ENCODE data around the gene SLCO1A2.
"Not testable (repeated sequence)": the region's sequence is repeated elsewhere in the genome, so short reads cannot be mapped to it uniquely, and the experiment has no call there.

Gene SLCO1A2, protein sequence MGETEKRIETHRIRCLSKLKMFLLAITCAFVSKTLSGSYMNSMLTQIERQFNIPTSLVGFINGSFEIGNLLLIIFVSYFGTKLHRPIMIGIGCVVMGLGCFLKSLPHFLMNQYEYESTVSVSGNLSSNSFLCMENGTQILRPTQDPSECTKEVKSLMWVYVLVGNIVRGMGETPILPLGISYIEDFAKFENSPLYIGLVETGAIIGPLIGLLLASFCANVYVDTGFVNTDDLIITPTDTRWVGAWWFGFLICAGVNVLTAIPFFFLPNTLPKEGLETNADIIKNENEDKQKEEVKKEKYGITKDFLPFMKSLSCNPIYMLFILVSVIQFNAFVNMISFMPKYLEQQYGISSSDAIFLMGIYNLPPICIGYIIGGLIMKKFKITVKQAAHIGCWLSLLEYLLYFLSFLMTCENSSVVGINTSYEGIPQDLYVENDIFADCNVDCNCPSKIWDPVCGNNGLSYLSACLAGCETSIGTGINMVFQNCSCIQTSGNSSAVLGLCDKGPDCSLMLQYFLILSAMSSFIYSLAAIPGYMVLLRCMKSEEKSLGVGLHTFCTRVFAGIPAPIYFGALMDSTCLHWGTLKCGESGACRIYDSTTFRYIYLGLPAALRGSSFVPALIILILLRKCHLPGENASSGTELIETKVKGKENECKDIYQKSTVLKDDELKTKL

DNA sequence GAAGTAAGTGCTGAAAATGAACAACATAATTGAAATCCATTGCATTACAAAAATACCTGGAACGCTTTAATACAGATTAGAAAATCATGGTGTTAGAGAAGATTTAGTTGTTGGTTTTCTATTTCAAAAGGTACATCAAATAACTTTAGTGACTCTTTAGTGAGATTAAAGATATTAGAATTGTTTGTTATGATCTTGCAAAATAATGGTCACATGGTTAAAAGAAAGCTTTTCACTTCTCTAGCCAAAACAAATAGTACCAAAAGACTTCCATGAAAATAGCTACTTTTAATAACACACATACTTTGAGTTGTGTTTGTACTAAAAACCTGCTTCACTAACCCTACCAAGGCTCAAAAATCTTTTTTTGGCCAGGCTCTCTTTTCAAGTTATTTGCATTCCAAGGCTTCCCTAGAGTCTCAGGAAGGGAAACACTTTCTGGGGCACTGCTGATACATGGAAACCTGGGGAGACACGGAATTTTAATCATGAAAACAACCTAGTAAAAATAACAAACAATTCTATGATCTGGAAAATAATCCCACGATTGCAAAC, at the start of gene SLCO1A2:
SLCO1A2 (minus strand) TSS at position 147 of the 555 bp plus-strand sequence. CDS start 270 bp downstream, outside the sequence.
- DNase-seq (ENCODE audit: low spot score): no peak

DNA sequence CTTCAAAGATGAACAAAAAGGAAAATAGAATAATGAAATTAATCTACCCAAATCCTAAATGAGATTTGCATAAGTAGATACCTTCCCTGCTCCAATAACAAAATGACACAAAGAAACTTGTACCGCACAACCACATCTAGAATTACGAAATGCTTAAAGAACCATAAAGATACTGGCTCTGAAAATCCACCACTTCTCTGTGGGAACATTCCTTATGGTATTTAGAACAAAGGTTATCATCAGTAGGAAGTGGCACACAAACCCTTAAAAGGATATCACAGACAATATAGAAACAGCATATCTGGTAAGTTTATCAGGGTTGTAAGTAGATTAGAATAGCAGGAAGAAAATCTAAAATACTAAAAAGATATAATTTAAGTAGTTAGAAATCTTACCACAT, 49.5 kb upstream of the SLCO1A2 start:
- DNase-seq (ENCODE audit: low spot score): no peak

- DNase-seq (ENCODE audit: low spot score): not testable (repeated sequence)
Observed at GRCh38 chr12:21381320-21381719, 46.6 kb upstream of the SLCO1A2 start.

GRCh38 chr12:21379218-21379617, 44.5 kb upstream of the SLCO1A2 start:
- DNase-seq (ENCODE audit: low spot score): no peak

GRCh38 chr12:21372602-21373001, 37.9 kb upstream of the SLCO1A2 start, which contains the start of gene IAPP:
IAPP (plus strand) TSS chr12:21372902; CDS start chr12:21373352, 450 bp downstream.
- no peak for DNase-seq (ENCODE audit: low spot score)

GRCh38 chr12:21370845-21371449, 36.2 kb upstream of the SLCO1A2 start:
- DNase-seq (ENCODE audit: low spot score): no peak

DNA sequence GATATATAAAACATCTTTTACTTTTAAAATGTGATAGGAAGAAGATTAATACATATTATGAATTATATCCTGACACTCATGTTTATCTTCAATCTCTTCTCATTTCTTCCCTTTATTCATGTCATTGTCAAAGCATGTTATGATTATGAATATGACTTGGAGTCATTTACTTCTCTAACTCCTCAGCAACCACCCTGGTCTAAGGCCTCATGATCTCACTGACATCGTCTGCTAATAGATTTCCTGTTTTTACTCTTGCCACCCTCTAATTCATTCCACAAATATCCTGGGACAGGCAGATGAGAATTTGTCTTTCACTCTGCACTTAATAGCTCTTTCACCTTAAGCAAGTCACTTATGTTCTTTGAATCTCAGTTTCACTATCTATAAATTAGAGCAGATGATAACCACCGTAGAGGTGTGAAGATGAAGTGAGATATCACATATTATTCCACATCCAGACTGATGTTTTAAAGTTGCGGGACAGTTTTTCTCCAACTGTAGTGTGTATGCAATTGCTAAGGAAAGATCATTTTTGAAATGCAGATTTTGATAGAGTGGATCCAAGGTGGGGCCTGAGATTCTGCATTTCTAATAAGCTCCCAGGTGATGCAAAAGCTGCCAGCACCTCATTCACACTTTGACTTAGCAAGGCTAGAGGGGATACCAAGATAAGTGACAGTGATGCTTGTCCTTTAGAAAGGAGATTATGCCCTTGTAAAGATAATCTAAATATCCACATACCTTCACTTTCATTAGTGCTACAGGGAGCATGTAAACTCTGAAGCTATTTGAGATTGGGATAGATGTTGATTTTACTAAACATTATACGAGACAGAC, 34.6 kb upstream of the SLCO1A2 start:
- no peak for DNase-seq (ENCODE audit: low spot score)

DNA sequence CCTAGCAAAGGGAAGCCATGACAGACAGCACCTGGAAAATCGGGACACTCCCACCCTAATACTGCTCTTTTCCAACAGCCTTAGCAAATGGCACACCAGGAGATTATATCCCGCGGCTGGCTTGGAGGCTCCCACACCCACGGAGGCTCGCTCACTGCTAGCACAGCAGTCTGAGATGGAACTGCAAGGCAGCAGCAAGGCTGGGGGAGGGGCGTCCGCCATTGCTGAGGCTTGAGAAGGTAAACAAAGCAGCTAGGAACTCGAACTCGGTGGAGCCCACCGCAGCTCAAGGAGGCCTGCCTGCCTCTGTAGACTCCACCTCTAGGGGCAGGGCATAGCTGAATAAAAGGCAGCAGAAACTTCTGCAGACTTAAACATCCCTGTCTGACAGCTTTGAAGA, 25.9 kb upstream of the SLCO1A2 start:
- DNase-seq (ENCODE audit: low spot score): not testable (repeated sequence)

- no peak for DNase-seq (ENCODE audit: low spot score)
Observed at GRCh38 chr12:21354641-21355040, 19.9 kb upstream of the SLCO1A2 start.

GRCh38 chr12:21353948-21354347, 19.2 kb upstream of the SLCO1A2 start:
- no peak for DNase-seq (ENCODE audit: low spot score)

- DNase-seq (ENCODE audit: low spot score): no peak
Observed at GRCh38 chr12:21353487-21353886, 18.8 kb upstream of the SLCO1A2 start.

DNA sequence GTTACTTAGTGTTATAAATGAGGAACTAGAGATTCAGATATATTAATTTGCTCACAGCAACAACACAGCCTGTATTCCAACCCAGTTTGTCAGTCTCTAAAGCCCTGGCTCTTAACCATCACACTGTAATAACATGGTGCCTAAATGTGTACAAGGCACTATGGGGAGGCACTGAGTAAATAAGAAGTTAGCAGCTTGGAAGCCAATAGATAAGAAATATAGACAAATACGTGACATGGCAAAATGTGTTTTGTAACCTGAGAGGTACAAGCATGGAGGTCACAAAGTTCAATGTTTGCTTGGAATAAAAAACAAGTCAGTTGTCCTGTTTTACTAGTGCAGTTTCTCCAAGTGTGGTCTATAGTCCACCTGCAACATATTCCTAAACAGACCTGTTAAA, 16.3 kb upstream of the SLCO1A2 start:
- DNase-seq (ENCODE audit: low spot score): no peak

DNA sequence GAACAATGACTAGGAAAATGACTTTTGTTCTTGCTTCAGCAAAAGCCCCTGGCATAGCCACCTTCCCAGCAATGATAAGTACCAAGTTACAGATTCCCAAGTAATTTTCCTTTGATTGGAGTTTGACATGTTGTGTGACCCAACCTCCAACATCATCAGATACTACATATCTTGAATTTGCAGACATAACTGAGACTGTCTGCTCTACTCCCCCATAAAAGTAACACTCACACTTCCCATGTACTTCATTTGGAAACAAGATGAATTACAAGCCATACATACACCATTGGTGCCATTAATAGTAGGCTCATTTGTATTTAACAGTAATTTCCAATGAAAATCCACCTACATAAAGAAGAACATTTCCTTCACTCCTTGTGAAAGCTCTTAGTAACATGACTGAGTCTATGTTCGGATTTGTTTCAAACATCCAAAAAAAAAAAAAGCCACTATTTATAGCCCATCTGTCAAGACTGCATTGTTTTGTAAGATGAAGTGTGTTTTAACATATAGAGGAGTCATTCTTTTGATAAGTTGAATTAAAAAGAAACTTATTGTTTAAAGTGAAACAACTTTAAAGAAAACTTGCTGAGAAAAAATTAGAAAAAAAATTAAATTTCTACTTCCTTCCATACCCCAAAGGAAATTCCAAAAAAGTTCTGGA, 12.0 kb upstream of the SLCO1A2 start:
- no peak for DNase-seq (ENCODE audit: low spot score)

DNA sequence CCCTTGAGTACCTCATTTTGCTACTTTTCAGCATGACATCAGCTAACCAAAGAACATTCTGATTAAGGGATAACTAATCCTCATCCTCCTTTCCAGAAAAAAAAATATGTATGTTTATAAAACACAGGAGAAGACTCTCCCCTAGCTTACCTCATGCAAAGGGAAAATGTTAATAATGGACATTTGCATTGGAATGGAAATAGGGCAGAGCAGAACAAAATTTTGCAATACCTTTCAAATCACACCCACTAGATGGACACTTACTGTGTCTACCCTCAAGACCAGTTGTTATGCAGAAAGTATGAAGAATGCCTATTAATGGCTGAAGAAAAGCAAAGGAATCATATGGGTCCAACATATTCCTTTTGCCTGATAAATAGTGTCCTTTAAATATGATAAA, 8.9 kb upstream of the SLCO1A2 start:
- DNase-seq (ENCODE audit: low spot score): no peak

DNA sequence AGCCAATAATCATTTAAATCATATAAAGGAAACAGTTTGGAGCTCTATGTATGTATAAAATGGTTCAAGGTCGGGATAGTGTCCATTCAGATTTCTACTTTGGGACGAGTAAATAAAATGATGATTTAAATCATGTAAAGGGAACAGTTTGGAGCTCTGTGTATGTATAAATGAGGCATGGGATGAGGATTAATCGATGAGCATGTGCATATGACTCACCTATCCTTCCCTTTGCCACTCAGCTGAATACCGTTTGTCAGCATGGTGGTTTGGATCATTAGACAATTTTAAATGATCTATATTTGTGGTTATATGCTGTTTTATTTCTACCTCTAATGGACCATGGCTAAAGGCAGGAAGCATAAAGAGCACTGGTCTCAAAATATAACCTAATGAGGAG, 7.1 kb upstream of the SLCO1A2 start:
- DNase-seq (ENCODE audit: low spot score): no peak

- DNase-seq (ENCODE audit: low spot score): no peak
Observed at GRCh38 chr12:21340403-21340802, 5.7 kb upstream of the SLCO1A2 start.

GRCh38 chr12:21339921-21340320, 5.2 kb upstream of the SLCO1A2 start:
- no peak for DNase-seq (ENCODE audit: low spot score)

- no peak for DNase-seq (ENCODE audit: low spot score)
Observed at GRCh38 chr12:21337959-21338744, 3.4 kb upstream of the SLCO1A2 start.

- DNase-seq (ENCODE audit: low spot score): no peak
Observed at GRCh38 chr12:21337453-21337852, 2.7 kb upstream of the SLCO1A2 start.

- no peak for DNase-seq (ENCODE audit: low spot score)
Observed at GRCh38 chr12:21336656-21337055, 1.9 kb upstream of the SLCO1A2 start.
